ENCODE data around the gene LILRB5. TPM values are rescaled to one million over a fixed set of nuclear protein-coding genes. Genes with fewer than 3 reads are reported as not detected.

LILRB5 gene
- total and polyA plus RNA-seq, 9 of the 15 experiments (the other 6 are each of a cell fraction or from before 2014, with no cell fraction given), result not detected

DNA sequence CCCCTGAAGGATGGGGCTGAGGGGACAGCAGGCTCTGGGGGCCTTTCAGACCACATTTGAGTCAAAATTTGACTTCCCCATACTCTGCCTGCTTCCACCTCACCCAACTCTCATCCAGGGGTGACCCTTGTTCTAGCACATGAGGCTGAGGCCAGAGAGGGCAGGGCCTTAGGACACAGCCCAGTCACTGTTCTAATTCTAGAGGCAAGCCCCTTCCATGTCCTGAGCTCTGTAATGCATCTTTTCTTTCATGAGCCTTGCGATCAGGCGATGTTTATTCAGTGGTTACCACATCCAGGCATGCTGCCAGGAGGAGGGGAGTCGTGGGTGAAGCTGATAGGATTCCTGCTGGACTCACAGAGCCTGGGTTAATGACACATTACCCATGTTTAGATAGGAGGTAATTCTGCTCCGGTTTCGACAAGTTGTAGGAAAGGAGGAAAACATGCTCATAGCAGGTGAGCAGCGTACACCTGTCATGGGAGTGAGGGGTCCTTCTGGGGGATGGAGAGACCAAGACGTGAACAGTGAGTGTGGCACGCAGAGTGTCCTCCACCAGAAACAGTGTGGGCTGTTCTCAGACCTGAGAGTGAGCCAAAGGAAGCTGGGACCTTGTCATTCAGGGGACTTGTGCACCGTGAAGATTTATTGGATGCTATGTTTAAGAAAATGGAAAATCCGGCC lies 47.1 kb downstream of the LILRB5 start (continued):
- peak; percentile 50; the same call in 1 of the 2 replicates for TF ChIP-seq SPI1 (IDR thresholded peaks at IDR 0.05; ENCODE audit: borderline replicate concordance, low read depth, low read length)
- TF ChIP-seq NCOR1 (IDR thresholded peaks at IDR 0.05), result peak; percentile 85
- TF ChIP-seq ZNF766 (CRISPR knock-in tag; conservative IDR thresholded peaks at IDR 0.05), result peak; percentile 60; the same call in 1 of the 2 replicates
- peak; percentile 70 for TF ChIP-seq MEIS2 (IDR thresholded peaks at IDR 0.05; ENCODE audit: partially characterized antibody)
- TF ChIP-seq, protein P1, sequence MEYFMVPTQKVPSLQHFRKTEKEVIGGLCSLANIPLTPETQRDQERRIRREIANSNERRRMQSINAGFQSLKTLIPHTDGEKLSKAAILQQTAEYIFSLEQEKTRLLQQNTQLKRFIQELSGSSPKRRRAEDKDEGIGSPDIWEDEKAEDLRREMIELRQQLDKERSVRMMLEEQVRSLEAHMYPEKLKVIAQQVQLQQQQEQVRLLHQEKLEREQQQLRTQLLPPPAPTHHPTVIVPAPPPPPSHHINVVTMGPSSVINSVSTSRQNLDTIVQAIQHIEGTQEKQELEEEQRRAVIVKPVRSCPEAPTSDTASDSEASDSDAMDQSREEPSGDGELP (CRISPR knock-in tag; IDR thresholded peaks at IDR 0.05; ENCODE audit: borderline replicate concordance), result peak; percentile 47; the same call in 1 of the 2 replicates
- TF ChIP-seq, protein P2, sequence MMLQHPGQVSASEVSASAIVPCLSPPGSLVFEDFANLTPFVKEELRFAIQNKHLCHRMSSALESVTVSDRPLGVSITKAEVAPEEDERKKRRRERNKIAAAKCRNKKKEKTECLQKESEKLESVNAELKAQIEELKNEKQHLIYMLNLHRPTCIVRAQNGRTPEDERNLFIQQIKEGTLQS (IDR thresholded peaks at IDR 0.05), result peak; percentile 61; the same call in 1 of the 2 replicates
- TF ChIP-seq, protein P2 (CRISPR knock-in tag; conservative IDR thresholded peaks at IDR 0.05), result no peak; the same call in 1 of the 2 replicates
- TF ChIP-seq POLR2AphosphoS5 (IDR thresholded peaks at IDR 0.05; ENCODE audit: control insufficient read depth, insufficient read depth, low read depth, low read length), result peak; percentile 88
- TF ChIP-seq STAT5A (IDR thresholded peaks at IDR 0.05; ENCODE audit: borderline replicate concordance, low read length), result peak; percentile 50; the same call in 1 of the 2 replicates
- TF ChIP-seq ZNF408 (CRISPR knock-in tag; IDR thresholded peaks at IDR 0.05; ENCODE audit: low read depth), result no peak
- 0 out of 2 replicates have a peak, but pooled peaks have one; percentile 17 for TF ChIP-seq PTBP1 (IDR thresholded peaks at IDR 0.05; ENCODE audit: low read depth, low read length)
- peak in 1 of 2 experiments; percentile 60; a peak in 2 of 4 replicates for TF ChIP-seq TRIM24 (IDR thresholded peaks at IDR 0.05)
- TF ChIP-seq SMAD1 (IDR thresholded peaks at IDR 0.05; ENCODE audit: low read depth, low read length, partially characterized antibody), result peak; percentile 69
- TF ChIP-seq GABPB2 (CRISPR knock-in tag; conservative IDR thresholded peaks at IDR 0.05), result no peak
- TF ChIP-seq MYC (IDR thresholded peaks at IDR 0.05; ENCODE audit: low read depth, low read length), result peak; percentile 76
- no peak for TF ChIP-seq MYC (CRISPR knock-in tag; IDR thresholded peaks at IDR 0.05; ENCODE audit: borderline replicate concordance, low read depth)
- no peak for TF ChIP-seq ZNF75A (CRISPR knock-in tag; IDR thresholded peaks at IDR 0.05)
- TF ChIP-seq, protein P3, sequence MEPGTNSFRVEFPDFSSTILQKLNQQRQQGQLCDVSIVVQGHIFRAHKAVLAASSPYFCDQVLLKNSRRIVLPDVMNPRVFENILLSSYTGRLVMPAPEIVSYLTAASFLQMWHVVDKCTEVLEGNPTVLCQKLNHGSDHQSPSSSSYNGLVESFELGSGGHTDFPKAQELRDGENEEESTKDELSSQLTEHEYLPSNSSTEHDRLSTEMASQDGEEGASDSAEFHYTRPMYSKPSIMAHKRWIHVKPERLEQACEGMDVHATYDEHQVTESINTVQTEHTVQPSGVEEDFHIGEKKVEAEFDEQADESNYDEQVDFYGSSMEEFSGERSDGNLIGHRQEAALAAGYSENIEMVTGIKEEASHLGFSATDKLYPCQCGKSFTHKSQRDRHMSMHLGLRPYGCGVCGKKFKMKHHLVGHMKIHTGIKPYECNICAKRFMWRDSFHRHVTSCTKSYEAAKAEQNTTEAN (CRISPR knock-in tag; IDR thresholded peaks at IDR 0.05), result peak; percentile 52; the same call in 1 of the 2 replicates
- no peak for TF ChIP-seq RBM17 (IDR thresholded peaks at IDR 0.05; ENCODE audit: borderline replicate concordance, low read depth, low read length)
- peak; percentile 65; the same call in 1 of the 2 replicates for TF ChIP-seq HNRNPUL1 (IDR thresholded peaks at IDR 0.05; ENCODE audit: low read length)
- peak; percentile 73 for TF ChIP-seq CBFA2T2 (conservative IDR thresholded peaks at IDR 0.05)
- TF ChIP-seq, protein P4, sequence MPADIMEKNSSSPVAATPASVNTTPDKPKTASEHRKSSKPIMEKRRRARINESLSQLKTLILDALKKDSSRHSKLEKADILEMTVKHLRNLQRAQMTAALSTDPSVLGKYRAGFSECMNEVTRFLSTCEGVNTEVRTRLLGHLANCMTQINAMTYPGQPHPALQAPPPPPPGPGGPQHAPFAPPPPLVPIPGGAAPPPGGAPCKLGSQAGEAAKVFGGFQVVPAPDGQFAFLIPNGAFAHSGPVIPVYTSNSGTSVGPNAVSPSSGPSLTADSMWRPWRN (IDR thresholded peaks at IDR 0.05; ENCODE audit: low read depth), result peak; percentile 90
- peak; percentile 63 to 87; a peak in 3 of 4 replicates for TF ChIP-seq TBL1XR1 (IDR thresholded peaks at IDR 0.05; ENCODE audit: low read length in 2 of 2)
- peak; percentile 43 for TF ChIP-seq CHD4 (IDR thresholded peaks at IDR 0.05; ENCODE audit: insufficient read depth, insufficient replicate concordance, low read depth, low read length, poor library complexity, severe bottlenecking)
- TF ChIP-seq PCBP1 (IDR thresholded peaks at IDR 0.05; ENCODE audit: low read depth, low read length, poor library complexity, severe bottlenecking), result no peak
